ENCODE results near the gene ZNF326. TPM values are rescaled to one million over a fixed set of nuclear protein-coding genes. Genes with fewer than 3 reads are reported as not detected.
"Not testable (repeated sequence)": the region's sequence is repeated elsewhere in the genome, so short reads cannot be mapped to it uniquely, and the experiment has no call there.

ZNF326 gene
- total and polyA plus RNA-seq, 2 experiments from 2014 or later = 16.5 to 36.1 TPM

- H3K9me3 ChIP-seq (ENCODE audit: low read depth) = no peaks in the 10 kb centered on the region
- no peaks in the 10 kb centered on the region for H3K4me1 ChIP-seq (ENCODE audit: low read depth)
- no peak overlapping the region for H3K4me3 ChIP-seq
- no peaks in the 10 kb centered on the region for H3K27me3 ChIP-seq
- no peak overlapping the region for H3K27ac ChIP-seq
- DNase-seq (ENCODE audit: low read depth in 1 of 2, low spot score in 1 of 2) = no peak
- no peaks in the 10 kb centered on the region for H3K36me3 ChIP-seq
- TF ChIP-seq CTCF (IDR thresholded peaks at IDR 0.05; ENCODE audit: low read depth, low read length) = no peak
Observed at GRCh38 chr1:90048043-90048442, 53.1 kb downstream of the ZNF326 start.

GRCh38 chr1:90062700-90063643 is 68.1 kb downstream of the ZNF326 start:
- H3K4me3 ChIP-seq; H3K4me1 ChIP-seq (ENCODE audit: low read depth); H3K36me3 ChIP-seq; DNase-seq (ENCODE audit: low read depth in 1 of 2, low spot score in 1 of 2); H3K9me3 ChIP-seq (ENCODE audit: low read depth); H3K27ac ChIP-seq; H3K27me3 ChIP-seq: not testable (repeated sequence)

- not testable (repeated sequence) for H3K27me3 ChIP-seq; H3K9me3 ChIP-seq (ENCODE audit: low read depth); H3K36me3 ChIP-seq; DNase-seq (ENCODE audit: low read depth in 1 of 2, low spot score in 1 of 2); H3K4me1 ChIP-seq (ENCODE audit: low read depth); H3K4me3 ChIP-seq; H3K27ac ChIP-seq
Observed at GRCh38 chr1:90064109-90064508, 69.2 kb downstream of the ZNF326 start.

- no peaks in the 10 kb centered on the region for H3K36me3 ChIP-seq
- DNase-seq (ENCODE audit: low read depth in 1 of 2, low spot score in 1 of 2) = no peak
- H3K27ac ChIP-seq = no peak overlapping the region
- H3K27me3 ChIP-seq = no peaks in the 10 kb centered on the region
- H3K4me3 ChIP-seq = no peak overlapping the region
- TF ChIP-seq CTCF (IDR thresholded peaks at IDR 0.05; ENCODE audit: low read depth, low read length) = no peak
- H3K9me3 ChIP-seq (ENCODE audit: low read depth) = no peaks in the 10 kb centered on the region
- H3K4me1 ChIP-seq (ENCODE audit: low read depth) = no peaks in the 10 kb centered on the region
Observed at GRCh38 chr1:90067194-90067931, 72.5 kb downstream of the ZNF326 start.

GRCh38 chr1:90068611-90069280 is 73.8 kb downstream of the ZNF326 start:
- Histone ChIP-seq H3K27ac (no peak overlapping the region), H3K4me1 (ENCODE audit: low read depth) (no peaks in the 10 kb centered on the region), H3K27me3 (no peaks in the 10 kb centered on the region), H3K9me3 (ENCODE audit: low read depth) (no peaks in the 10 kb centered on the region), H3K4me3 (no peak overlapping the region), H3K36me3 (no peaks in the 10 kb centered on the region)
- no peak for TF ChIP-seq CTCF (IDR thresholded peaks at IDR 0.05; ENCODE audit: low read depth, low read length)
- no peak for DNase-seq (ENCODE audit: low read depth in 1 of 2, low spot score in 1 of 2)

GRCh38 chr1:90074137-90074536 is 79.2 kb downstream of the ZNF326 start:
- no peak overlapping the region for H3K4me3 ChIP-seq

More at GRCh38 chr1:90074137-90074536, 79.2 kb downstream of the ZNF326 start:
- no peaks in the 10 kb centered on the region for H3K9me3 ChIP-seq (ENCODE audit: low read depth)
- H3K4me1 ChIP-seq (ENCODE audit: low read depth) = no peaks in the 10 kb centered on the region
- no peak for DNase-seq (ENCODE audit: low read depth in 1 of 2, low spot score in 1 of 2)
- no peaks in the 10 kb centered on the region for H3K27me3 ChIP-seq
- no peak for TF ChIP-seq CTCF (IDR thresholded peaks at IDR 0.05; ENCODE audit: low read depth, low read length)
- H3K36me3 ChIP-seq = no peaks in the 10 kb centered on the region
- no peak overlapping the region for H3K27ac ChIP-seq

Data from cardiac muscle cell (in vitro differentiated cells and primary cell).